Measurements from ENCODE around the gene OSBPL2. TPM values are rescaled to one million over a fixed set of nuclear protein-coding genes. Genes with fewer than 3 reads are reported as not detected.

OSBPL2 gene
- total and polyA plus RNA-seq, 2 donors (not counting 1 experiment from before 2014, with no cell fraction given) = 13.3 to 27.9 TPM

DNA sequence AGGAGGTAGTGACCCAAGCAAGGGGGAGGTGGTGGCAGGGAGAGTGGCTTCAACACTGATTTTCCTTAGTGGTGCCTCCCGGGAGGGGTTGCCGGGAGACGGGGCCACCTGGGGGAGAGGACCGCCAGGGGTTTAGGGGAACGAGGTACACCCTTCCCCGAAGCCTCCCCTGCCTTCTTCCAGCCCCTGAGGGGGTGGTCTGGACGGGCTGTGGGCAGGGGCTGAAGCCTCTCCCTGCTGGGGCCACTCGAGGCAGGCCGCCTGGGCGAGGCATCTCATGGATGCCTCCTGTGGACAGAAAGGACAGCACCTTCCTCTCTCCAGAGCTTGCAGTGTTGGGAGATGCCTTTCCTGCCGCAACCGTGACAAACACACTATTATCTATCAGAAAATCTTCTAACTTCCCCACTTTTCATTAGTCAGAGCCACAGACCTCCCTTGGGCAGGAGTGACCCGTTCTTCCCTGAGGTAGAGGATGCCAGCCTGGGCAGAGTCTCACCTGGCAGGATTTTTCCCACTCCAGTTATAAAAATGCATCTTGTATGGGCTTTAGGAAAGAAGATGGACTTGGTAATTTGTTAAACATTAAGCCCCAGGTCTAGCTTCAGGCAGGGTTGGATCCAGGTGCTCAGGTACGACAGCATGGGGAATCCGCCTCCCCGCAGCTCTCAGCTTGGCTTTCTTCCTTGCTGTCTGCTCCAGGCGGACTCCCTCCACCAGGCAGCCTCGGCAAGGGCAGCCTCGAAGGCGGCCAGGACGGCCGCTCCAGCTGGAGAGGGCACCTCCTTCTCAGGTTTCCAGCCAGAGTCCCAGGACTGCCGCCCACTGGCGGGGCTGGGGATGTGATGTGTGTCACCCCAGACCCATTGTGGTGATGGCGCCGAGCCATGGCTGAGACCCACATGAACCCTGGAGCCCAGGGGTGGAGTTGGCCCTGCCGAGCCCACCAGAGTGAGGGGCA is 29.2 kb upstream of the OSBPL2 start:
- H3K9me3 ChIP-seq (ENCODE audit: control insufficient read depth, insufficient read depth, low read depth, low read length) = no peaks in the 10 kb centered on the region
- H4K20me1 ChIP-seq (ENCODE audit: control insufficient read depth, extremely low read depth, insufficient read depth, low read length) = no peaks in the 10 kb centered on the region
- no peak overlapping the region for H3K9ac ChIP-seq (ENCODE audit: insufficient read depth, low read length)
- H2AFZ ChIP-seq (ENCODE audit: low read length) = no peak overlapping the region
- H3K4me1 ChIP-seq (ENCODE audit: control insufficient read depth, extremely low read depth, insufficient read depth, low read length) = no peaks in the 10 kb centered on the region
- TF ChIP-seq, protein P1, sequence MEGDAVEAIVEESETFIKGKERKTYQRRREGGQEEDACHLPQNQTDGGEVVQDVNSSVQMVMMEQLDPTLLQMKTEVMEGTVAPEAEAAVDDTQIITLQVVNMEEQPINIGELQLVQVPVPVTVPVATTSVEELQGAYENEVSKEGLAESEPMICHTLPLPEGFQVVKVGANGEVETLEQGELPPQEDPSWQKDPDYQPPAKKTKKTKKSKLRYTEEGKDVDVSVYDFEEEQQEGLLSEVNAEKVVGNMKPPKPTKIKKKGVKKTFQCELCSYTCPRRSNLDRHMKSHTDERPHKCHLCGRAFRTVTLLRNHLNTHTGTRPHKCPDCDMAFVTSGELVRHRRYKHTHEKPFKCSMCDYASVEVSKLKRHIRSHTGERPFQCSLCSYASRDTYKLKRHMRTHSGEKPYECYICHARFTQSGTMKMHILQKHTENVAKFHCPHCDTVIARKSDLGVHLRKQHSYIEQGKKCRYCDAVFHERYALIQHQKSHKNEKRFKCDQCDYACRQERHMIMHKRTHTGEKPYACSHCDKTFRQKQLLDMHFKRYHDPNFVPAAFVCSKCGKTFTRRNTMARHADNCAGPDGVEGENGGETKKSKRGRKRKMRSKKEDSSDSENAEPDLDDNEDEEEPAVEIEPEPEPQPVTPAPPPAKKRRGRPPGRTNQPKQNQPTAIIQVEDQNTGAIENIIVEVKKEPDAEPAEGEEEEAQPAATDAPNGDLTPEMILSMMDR (conservative IDR thresholded peaks at IDR 0.05 in 1 of 2, IDR thresholded peaks at IDR 0.05 in 1 of 2; ENCODE audit: low read depth in 1 of 2, low read length in 2 of 2) = no peak
- TF ChIP-seq EZH2 (IDR thresholded peaks at IDR 0.05; ENCODE audit: low read length, missing control alignments) = peak; percentile 30
- no peak overlapping the region for H3K27ac ChIP-seq (ENCODE audit: insufficient read depth, low read length)
- H3K4me3 ChIP-seq (replicated peaks in 1 of 4; ENCODE audit: control extremely low read depth in 1 of 4, insufficient read depth in 1 of 4, low read depth in 3 of 4, low read length in 4 of 4) = no peak overlapping the region
- no peaks in the 10 kb centered on the region for H3K79me2 ChIP-seq (ENCODE audit: control insufficient read depth, insufficient read depth, low read length)
- no peak overlapping the region for H3K4me2 ChIP-seq (ENCODE audit: extremely low read depth, insufficient read depth, low read length)
- no peaks in the 10 kb centered on the region for H3K36me3 ChIP-seq (ENCODE audit: control insufficient read depth, insufficient read depth, low read length)
- DNase-seq (ENCODE audit: low read depth in 2 of 2) = no peak
- H3K27me3 ChIP-seq (ENCODE audit: control insufficient read depth, insufficient read depth, low read length) = peaks cover 20% of the 10 kb centered on the region

DNA sequence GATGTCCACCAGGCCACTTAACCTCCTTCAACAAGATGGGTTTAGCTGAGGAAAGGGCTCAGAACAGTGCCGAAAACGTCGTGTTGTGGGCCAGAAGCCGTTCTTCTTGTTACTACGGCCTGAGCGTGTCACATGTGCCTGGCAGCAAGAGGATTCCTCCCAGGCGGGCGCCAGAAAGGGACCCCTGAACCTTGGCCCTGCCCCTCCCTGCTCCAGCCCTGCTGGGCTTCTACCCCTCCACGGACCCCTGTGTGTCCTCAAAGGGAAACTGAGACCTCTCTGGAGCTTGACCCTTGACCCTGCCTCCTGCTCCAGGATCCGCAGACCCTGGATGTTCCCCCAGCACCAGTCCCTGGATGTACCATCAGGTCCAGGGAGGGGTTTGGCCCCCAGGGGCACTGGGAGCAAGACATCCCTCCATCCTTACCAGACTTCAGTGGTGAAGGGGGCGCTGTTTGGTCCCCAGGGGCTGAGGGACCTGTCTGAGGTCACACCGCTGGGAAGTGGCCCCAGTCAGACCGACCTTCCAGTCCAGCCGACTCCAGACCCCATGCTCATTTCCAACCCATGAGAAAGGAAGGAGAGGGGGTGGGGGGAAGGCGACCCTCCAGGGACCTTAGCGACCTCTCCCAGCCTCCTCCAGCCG is 28.3 kb upstream of the OSBPL2 start:
- DNase-seq (ENCODE audit: low read depth in 2 of 2) = no peak

DNA sequence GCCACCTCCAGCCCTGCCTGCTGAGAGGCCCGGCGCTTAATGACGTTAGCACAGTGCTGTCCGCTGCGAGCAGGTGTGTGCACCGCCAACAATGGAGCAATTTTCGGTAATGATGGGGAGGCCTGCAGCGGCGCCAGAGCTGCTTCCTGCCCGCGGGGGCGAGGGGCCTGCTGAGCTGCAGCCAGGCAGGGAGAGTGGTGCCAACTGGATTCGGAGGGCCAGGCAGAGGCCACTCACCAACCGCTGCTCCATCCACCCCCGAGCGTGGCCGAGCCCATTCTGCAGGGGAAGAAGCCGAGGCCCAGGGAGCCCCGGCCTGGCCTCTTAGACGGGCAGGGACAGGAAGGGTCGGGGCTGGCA is 27.8 kb upstream of the OSBPL2 start:
- Histone ChIP-seq H3K27ac (ENCODE audit: insufficient read depth, low read length) (no peak overlapping the region), H3K9me3 (ENCODE audit: control insufficient read depth, insufficient read depth, low read depth, low read length) (no peaks in the 10 kb centered on the region), H3K4me1 (ENCODE audit: control insufficient read depth, extremely low read depth, insufficient read depth, low read length) (no peaks in the 10 kb centered on the region), H3K36me3 (ENCODE audit: control insufficient read depth, insufficient read depth, low read length) (no peaks in the 10 kb centered on the region), H3K27me3 (ENCODE audit: control insufficient read depth, insufficient read depth, low read length) (peaks cover 24% of the 10 kb centered on the region), H3K4me2 (ENCODE audit: extremely low read depth, insufficient read depth, low read length) (no peak overlapping the region), H3K4me3 (replicated peaks in 1 of 4; ENCODE audit: control extremely low read depth in 1 of 4, insufficient read depth in 1 of 4, low read depth in 3 of 4, low read length in 4 of 4) (no peak overlapping the region), H3K9ac (ENCODE audit: insufficient read depth, low read length) (no peak overlapping the region), H3K79me2 (ENCODE audit: control insufficient read depth, insufficient read depth, low read length) (no peaks in the 10 kb centered on the region), H4K20me1 (ENCODE audit: control insufficient read depth, extremely low read depth, insufficient read depth, low read length) (no peaks in the 10 kb centered on the region), H2AFZ (ENCODE audit: low read length) (no peak overlapping the region)
- TF ChIP-seq, protein P1 (conservative IDR thresholded peaks at IDR 0.05 in 1 of 2, IDR thresholded peaks at IDR 0.05 in 1 of 2; ENCODE audit: low read depth in 1 of 2, low read length in 2 of 2) = no peak
- no peak for TF ChIP-seq EZH2 (IDR thresholded peaks at IDR 0.05; ENCODE audit: low read length, missing control alignments)
- no peak for DNase-seq (ENCODE audit: low read depth in 2 of 2)

More for the DNA sequence above, 28.3 kb upstream of the OSBPL2 start:
- Histone ChIP-seq H3K9ac (ENCODE audit: insufficient read depth, low read length) (no peak overlapping the region), H3K27ac (ENCODE audit: insufficient read depth, low read length) (no peak overlapping the region), H3K9me3 (ENCODE audit: control insufficient read depth, insufficient read depth, low read depth, low read length) (no peaks in the 10 kb centered on the region), H3K4me3 (replicated peaks in 1 of 4; ENCODE audit: control extremely low read depth in 1 of 4, insufficient read depth in 1 of 4, low read depth in 3 of 4, low read length in 4 of 4) (no peak overlapping the region), H3K36me3 (ENCODE audit: control insufficient read depth, insufficient read depth, low read length) (no peaks in the 10 kb centered on the region), H3K4me2 (ENCODE audit: extremely low read depth, insufficient read depth, low read length) (no peak overlapping the region), H3K4me1 (ENCODE audit: control insufficient read depth, extremely low read depth, insufficient read depth, low read length) (no peaks in the 10 kb centered on the region), H3K79me2 (ENCODE audit: control insufficient read depth, insufficient read depth, low read length) (no peaks in the 10 kb centered on the region), H2AFZ (ENCODE audit: low read length) (no peak overlapping the region), H4K20me1 (ENCODE audit: control insufficient read depth, extremely low read depth, insufficient read depth, low read length) (no peaks in the 10 kb centered on the region), H3K27me3 (ENCODE audit: control insufficient read depth, insufficient read depth, low read length) (peaks cover 20% of the 10 kb centered on the region)
- TF ChIP-seq, protein P1 (conservative IDR thresholded peaks at IDR 0.05 in 1 of 2, IDR thresholded peaks at IDR 0.05 in 1 of 2; ENCODE audit: low read depth in 1 of 2, low read length in 2 of 2) = no peak
- TF ChIP-seq EZH2 (IDR thresholded peaks at IDR 0.05; ENCODE audit: low read length, missing control alignments) = no peak
